A549 treated with ZK216348 at 1 μM for 4 hours (cell line): ENCODE data around the gene GUCA2A. TPM values are rescaled to one million over a fixed set of nuclear protein-coding genes. Genes with fewer than 3 reads are reported as not detected.

Experiments
- total RNA-seq: library from RNA; stranded (reverse); fragments of 200-300 nt; extraction: Qiagen RNA extraction; gene quantifications from 5 replicates; pipeline ENCODE4 v1.2.3, GENCODE V29; 2022; ENCODE audit warnings: low read depth

GUCA2A gene, protein sequence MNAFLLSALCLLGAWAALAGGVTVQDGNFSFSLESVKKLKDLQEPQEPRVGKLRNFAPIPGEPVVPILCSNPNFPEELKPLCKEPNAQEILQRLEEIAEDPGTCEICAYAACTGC
- not detected in 5 replicates for total RNA-seq

DNA sequence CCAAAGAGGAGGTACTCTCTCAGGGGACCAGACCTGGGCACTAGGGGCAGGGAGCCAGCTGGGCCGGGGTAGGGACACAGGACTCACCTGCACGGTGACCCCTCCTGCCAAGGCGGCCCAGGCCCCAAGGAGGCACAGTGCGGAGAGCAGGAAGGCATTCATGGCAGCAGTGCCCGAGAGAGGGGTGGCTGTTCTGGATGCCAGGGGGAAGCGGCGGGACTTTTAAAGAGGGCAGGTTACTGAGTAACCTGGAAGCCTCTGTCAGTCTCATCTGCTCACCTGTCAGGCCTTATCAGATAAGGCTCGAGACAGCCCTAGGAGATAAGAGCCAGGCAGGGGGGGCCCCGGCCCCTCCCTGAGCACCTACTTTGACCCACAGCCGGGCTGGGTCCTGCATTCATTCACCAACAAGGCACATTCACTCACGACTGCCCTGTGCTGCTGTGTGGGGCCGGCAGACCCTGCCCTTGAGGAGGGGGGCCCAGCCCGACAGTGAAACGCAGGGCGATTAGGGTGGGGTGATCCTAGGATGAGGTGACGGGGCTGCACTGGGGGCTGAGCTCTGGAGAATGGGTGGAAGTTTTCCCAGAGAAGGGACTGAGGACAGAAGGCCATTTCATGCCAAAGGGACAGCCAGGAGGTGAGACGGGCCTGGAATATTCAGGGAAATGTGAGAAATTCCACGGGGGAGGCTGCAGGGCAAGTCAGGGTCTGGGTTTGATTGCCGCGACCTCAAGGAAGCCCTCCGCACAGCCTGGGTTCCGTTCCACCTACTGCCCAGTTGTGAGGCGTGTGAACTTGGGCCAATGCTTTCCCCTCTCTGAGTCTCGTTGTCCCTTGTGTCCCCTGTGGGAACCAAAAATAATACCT, at the start of gene GUCA2A:
TSS of gene GUCA2A (minus strand) at position 195 of the 870 bp plus-strand sequence. CDS start at position 162, 33 bp downstream.

DNA sequence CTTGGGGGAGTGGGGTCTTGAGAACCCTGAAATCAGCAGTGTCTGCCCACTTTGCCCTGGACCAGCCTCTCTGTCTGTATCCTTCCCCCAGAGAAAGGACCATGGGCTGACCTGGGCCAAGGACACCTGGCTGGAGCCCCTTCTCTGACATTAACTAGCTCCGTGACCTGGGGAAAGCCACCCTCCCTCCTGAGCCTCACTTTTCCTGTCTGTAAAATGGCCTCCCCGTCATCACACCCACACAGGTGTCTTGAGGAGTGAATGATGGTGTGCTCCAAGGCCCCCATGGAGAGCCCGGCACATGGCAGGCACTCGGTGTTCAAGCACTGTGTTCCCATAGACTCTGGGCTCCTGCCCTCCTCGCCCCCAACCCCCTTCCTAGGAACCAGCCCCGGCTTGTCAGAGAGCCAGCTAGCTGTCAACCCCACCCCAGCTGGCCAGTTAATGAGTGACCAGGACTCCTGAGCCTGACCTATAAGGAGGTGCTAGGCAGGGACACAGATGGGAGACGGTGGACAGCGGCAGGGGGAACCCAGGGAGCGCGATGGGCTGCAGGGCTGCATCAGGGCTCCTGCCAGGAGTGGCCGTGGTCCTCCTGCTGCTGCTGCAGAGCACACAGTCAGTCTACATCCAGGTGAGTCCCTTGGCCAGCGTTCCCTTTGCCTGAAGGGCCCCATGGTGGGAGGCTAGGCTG, 11.5 kb downstream of the GUCA2A start, which contains the start of gene GUCA2B:
TSS of gene GUCA2B (plus strand) at position 504 of the 694 bp plus-strand sequence. CDS start at position 545, 41 bp downstream.

Other genes starting within 250 kb of the GUCA2A start
- gene HIVEP3, start 245.8 kb downstream of the GUCA2A start, total RNA-seq, result 2.0 to 3.4 TPM (median 3.0 TPM) in 5 replicates
- gene GUCA2B, start 11.3 kb downstream of the GUCA2A start, total RNA-seq, result 0.42 TPM in 1 of 5 replicates, not detected in the others
- gene FOXJ3, start 170.5 kb upstream of the GUCA2A start, total RNA-seq, result 12.7 to 21.9 TPM (median 18.2 TPM) in 5 replicates
- gene RIMKLA, start 216.0 kb upstream of the GUCA2A start, total RNA-seq, result 0.50 to 1.1 TPM (median 0.87 TPM) in 5 replicates